HG03108 (cell line): Measurements from ENCODE around the gene GNG12.

Experiments used
- ATAC-seq: cut with Tn5 transposase; IDR thresholded peaks from one replicate; pipeline ENCODE4 v1.9.1; 2021; ENCODE audit warnings: moderate library complexity; ENCODE audit not compliant: unreplicated experiment

The GNG12 gene

GRCh38 chr1:67832737-67833601 lies at the start of gene GNG12:
Gene GNG12 (minus strand): TSS chr1:67833467. CDS start chr1:67707686, 125,781 bp downstream.
- no peak for ATAC-seq

- no peak for ATAC-seq
Observed at GRCh38 chr1:67882196-67882958, 49.1 kb upstream of the GNG12 start.

GRCh38 chr1:67880056-67880601 lies 46.9 kb upstream of the GNG12 start:
- ATAC-seq = no peak

- ATAC-seq = no peak
Observed at GRCh38 chr1:67879485-67879884, 46.2 kb upstream of the GNG12 start.

- no peak for ATAC-seq
Observed at GRCh38 chr1:67874501-67875111, 41.3 kb upstream of the GNG12 start.

- no peak for ATAC-seq
Observed at GRCh38 chr1:67869233-67869632, 36.0 kb upstream of the GNG12 start.

GRCh38 chr1:67863637-67864036 lies 30.4 kb upstream of the GNG12 start:
- no peak for ATAC-seq

GRCh38 chr1:67862685-67863084 lies 29.4 kb upstream of the GNG12 start:
- ATAC-seq = no peak

- ATAC-seq = no peak
Observed at GRCh38 chr1:67861856-67862516, 28.7 kb upstream of the GNG12 start.

GRCh38 chr1:67860776-67861175 lies 27.5 kb upstream of the GNG12 start:
- no peak for ATAC-seq

DNA sequence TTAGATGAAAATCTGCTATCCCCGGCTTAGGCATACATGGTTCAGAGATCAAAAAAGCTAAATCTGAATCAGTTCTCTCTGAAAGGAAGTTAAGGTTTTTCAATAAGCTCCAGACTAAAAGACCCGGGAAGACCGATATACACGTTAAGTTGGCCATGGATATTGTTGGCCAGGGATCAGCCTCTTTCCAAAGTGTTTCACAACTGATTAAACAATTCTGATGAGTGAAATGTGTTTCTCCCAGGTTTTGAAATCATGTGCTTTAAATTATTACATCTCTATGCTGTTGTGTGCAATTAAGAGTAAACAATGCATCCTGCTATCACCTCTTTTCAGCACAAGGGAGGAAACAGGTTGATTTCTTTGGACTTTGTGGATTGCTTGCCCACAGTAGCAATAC lies 23.7 kb upstream of the GNG12 start:
- no peak for ATAC-seq

- ATAC-seq = no peak
Observed at GRCh38 chr1:67855961-67856360, 22.7 kb upstream of the GNG12 start.

DNA sequence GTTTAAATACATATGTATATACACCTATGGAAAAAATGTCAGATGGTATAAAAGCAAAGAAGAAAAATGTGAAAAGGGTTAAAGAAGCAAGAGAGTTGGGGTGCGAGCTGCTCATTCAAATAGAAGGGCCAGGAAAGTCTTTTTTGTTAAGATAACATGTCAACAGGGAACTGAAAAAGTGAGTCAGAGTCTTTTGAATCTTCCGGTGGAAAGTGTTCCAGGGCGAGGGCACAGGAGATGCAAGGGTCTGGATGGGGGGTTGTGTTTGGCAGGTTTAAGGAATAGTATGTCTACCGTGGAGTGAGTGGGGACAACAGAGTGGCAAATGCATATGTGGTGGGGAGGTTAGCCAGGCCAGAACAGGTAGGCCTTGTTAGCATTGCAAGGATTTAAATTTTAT lies 22.2 kb upstream of the GNG12 start:
- no peak for ATAC-seq

DNA sequence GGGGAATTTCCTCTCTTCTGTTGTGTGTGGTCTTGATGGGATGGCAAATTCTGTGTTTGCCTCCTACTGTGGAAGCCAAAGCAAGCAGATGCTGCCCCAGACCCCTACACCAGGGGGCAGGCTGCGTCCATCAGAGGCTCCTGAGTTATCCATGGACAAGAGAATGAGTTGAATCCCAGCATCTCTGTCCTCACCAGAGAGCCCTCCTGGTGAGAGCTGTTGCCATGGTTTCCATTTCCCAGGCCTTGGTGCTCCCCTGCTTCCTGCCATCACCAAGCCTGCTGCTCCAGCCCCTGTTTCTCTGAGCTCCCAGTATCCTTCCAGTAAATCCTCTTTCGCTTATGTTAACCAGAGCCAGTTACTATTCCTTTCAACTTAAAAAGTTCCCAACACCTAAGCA lies 20.4 kb upstream of the GNG12 start:
- no peak for ATAC-seq

GRCh38 chr1:67851800-67852199 lies 18.5 kb upstream of the GNG12 start:
- ATAC-seq = no peak

GRCh38 chr1:67850611-67851075 lies 17.4 kb upstream of the GNG12 start:
- no peak for ATAC-seq

DNA sequence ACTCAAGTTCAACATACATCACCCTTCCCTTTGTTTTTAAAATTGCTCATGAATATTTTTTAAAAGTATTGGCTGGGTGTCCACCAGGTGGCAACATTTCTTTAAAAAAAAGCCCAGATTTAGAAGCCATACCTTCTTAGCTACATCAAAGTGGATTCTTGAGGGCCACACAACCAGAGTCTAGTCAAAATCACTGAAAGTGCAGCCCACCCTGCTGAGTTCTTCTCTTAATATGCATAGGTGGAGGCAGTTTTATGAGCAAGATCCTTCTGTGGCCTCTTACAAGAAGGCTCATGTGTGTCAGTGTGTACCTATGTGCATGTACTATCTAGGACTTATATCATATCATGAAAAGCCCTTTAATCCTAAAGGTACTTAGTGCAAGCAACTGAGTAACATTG lies 16.9 kb upstream of the GNG12 start:
- ATAC-seq = no peak

GRCh38 chr1:67847466-67847865 lies 14.2 kb upstream of the GNG12 start:
- no peak for ATAC-seq

GRCh38 chr1:67846538-67846937 lies 13.3 kb upstream of the GNG12 start:
- ATAC-seq = no peak

- ATAC-seq = no peak
Observed at GRCh38 chr1:67844988-67845387, 11.7 kb upstream of the GNG12 start.

- no peak for ATAC-seq
Observed at GRCh38 chr1:67843746-67844145, 10.5 kb upstream of the GNG12 start.
